Thyroid gland (tissue), 4 donors: ENCODE data around the gene CRACR2B. TPM values are rescaled to one million over a fixed set of nuclear protein-coding genes. Genes with fewer than 3 reads are reported as not detected.

Source experiments
- DNase-seq, 2 donors: peaks; one replicate each; pipeline ENCODE4 v3.0.0-alpha.2; 2019
- H3K27ac ChIP-seq, 3 donors: fragments of 200-600 bp; sonication (generic); 1 replicate in 2 of 3; 2 replicates in 1 of 3; pipeline ENCODE4 v1.5.1; 2016 to 2019; ENCODE audit warnings: mild to moderate bottlenecking in 1 of 3, moderate library complexity in 1 of 3
- H3K27me3 ChIP-seq: fragments of 200-600 bp; sonication (generic); one replicate; pipeline ENCODE4 v1.5.1; 2019
- H3K36me3 ChIP-seq, 2 donors: fragments of 200-600 bp; sonication (generic); one replicate each; pipeline ENCODE4 v1.5.1; 2016 to 2019
- H3K4me1 ChIP-seq, 2 donors: fragments of 200-600 bp; sonication (generic); one replicate each; pipeline ENCODE4 v1.5.1; 2017 to 2019
- H3K4me3 ChIP-seq, 3 donors: fragments of 200-600 bp; sonication (generic); replicated peaks in 1 of 3; 1 replicate in 2 of 3; 2 replicates in 1 of 3; pipeline ENCODE4 v1.5.1; 2016; ENCODE audit warnings: mild to moderate bottlenecking in 1 of 3
- H3K9me3 ChIP-seq: fragments of 200-600 bp; sonication (generic); one replicate; pipeline ENCODE4 v1.5.1; 2017
- POLR2A ChIP-seq, 2 donors: fragments of 450-650 bp; IDR thresholded peaks; one replicate each; pipeline ENCODE4 v1.6.1; 2017; ENCODE audit warnings: antibody characterized with exemption in 2 of 2, mild to moderate bottlenecking in 2 of 2, moderate library complexity in 1 of 2
- WGBS, 2 donors: methylation state at CpG; one replicate each; pipeline ENCODE4 v1.1.5; 2017; 5-methylcytosine and 5-hydroxymethylcytosine counted together
- intact Hi-C: fragments of 100-400 bp; cut with DNase I; formaldehyde crosslinking; loops from one replicate; pipeline ENCODE4 v1.15.1; 2023
- total RNA-seq, 4 donors: library from RNA; depleted of rRNA; stranded (reverse); fragments of >200 nt; gene quantifications; one replicate each; pipeline ENCODE4 v1.2.3, GENCODE V29; 2016
- TF ChIP-seq, protein P1 (sequence below), 6 experiments: fragments of 200-600 bp in 3 of 6; fragments of 450-650 bp in 3 of 6; sonication (generic) in 3 of 6; IDR thresholded peaks; one replicate each; pipeline ENCODE4 v1.5.1; 2016 to 2019; ENCODE audit warnings: antibody characterized with exemption in 6 of 6, mild to moderate bottlenecking in 2 of 6, inconsistent platforms in 1 of 6, moderate library complexity in 1 of 6

Gene CRACR2B
- total RNA-seq, 4 donors from 2014 or later: 4.1 to 21.2 (median 12.3) TPM

GRCh38 chr11:820655-821511 is 6.8 kb upstream of the CRACR2B start:
- Histone ChIP-seq H3K4me1 (peaks cover 21 to 24% of the 10 kb centered on the region in 2 donors), H3K27me3 (no peaks in the 10 kb centered on the region)
- 41 to 60% methylated on average over 8 to 11 of the region's 11 CpGs for WGBS, 2 donors

DNA sequence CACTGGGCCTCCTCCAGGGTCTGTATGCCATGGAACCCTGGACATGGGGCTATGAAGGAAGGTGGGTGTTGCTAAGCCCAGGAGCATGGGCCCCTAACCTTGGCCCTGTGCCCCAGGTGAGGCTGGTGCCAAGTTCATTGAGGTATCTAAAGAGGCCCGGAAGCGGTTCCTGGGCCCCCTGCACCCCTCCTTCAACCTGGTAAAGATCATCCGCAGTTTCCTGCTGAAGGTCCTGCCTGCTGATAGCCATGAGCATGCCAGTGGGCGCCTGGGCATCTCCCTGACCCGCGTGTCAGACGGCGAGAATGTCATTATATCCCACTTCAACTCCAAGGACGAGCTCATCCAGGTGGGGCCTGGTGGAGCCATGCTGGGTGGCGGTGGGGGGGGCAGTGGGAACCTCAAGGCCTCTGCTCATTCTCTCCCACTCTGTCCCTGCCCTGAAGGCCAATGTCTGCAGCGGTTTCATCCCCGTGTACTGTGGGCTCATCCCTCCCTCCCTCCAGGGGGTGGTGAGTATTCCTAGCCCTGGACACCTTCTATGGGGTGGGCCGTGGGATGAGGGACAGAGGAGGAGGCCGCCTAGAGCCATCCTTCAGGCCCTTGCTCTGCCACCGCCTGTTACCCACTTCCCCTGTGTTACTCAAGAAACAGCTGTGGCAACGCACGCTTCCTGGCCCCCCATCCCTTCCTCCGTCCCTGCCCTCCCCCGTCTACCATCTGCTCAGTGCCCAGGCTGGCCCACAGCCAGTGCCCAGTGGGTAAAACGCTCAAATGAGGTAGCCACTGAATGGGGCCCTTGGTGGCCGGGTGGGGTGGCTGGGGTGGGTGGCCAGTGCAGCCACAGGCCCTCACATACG is 6.0 kb upstream of the CRACR2B start:
- peaks cover 25 to 30% of the 10 kb centered on the region in 2 donors for H3K4me1 ChIP-seq
- peaks cover 28 to 36% of the 10 kb centered on the region in 2 donors for H3K36me3 ChIP-seq
- H3K27ac ChIP-seq: peak overlapping the region in 1 of 3 donors; percentile 78
- intact Hi-C loops: loop anchor here (10.0 kb wide), 1 partner anchor 93 kb away; the partner anchor contains the start of gene CHID1
- DNase-seq: no peak
- no peaks in the 10 kb centered on the region for H3K27me3 ChIP-seq
- WGBS, 2 donors: 69 to 82% methylated on average over 14 to 22 of the region's 22 CpGs
- H3K9me3 ChIP-seq: no peaks in the 10 kb centered on the region
- H3K4me3 ChIP-seq: peak overlapping the region in 1 of 3 donors; percentile 89
- TF ChIP-seq, protein P1, sequence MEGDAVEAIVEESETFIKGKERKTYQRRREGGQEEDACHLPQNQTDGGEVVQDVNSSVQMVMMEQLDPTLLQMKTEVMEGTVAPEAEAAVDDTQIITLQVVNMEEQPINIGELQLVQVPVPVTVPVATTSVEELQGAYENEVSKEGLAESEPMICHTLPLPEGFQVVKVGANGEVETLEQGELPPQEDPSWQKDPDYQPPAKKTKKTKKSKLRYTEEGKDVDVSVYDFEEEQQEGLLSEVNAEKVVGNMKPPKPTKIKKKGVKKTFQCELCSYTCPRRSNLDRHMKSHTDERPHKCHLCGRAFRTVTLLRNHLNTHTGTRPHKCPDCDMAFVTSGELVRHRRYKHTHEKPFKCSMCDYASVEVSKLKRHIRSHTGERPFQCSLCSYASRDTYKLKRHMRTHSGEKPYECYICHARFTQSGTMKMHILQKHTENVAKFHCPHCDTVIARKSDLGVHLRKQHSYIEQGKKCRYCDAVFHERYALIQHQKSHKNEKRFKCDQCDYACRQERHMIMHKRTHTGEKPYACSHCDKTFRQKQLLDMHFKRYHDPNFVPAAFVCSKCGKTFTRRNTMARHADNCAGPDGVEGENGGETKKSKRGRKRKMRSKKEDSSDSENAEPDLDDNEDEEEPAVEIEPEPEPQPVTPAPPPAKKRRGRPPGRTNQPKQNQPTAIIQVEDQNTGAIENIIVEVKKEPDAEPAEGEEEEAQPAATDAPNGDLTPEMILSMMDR (IDR thresholded peaks at IDR 0.05): no peak
- no peak for TF ChIP-seq POLR2A (IDR thresholded peaks at IDR 0.05)

More at GRCh38 chr11:820655-821511, 6.8 kb upstream of the CRACR2B start:
- peak; percentile 69 to 81 for DNase-seq
- intact Hi-C loops: loop anchor here (10.0 kb wide), 1 partner anchor 94 kb away; the partner anchor contains the start of gene CHID1
- peak overlapping the region in 2 of 3 donors; percentile 78 to 98 for H3K27ac ChIP-seq
- H3K36me3 ChIP-seq: peaks cover 28 to 36% of the 10 kb centered on the region in 2 donors
- TF ChIP-seq, protein P1 (IDR thresholded peaks at IDR 0.05): no peak
- TF ChIP-seq POLR2A (IDR thresholded peaks at IDR 0.05): no peak
- H3K9me3 ChIP-seq: no peaks in the 10 kb centered on the region
- H3K4me3 ChIP-seq: peak overlapping the region in 2 of 3 donors; percentile 38 to 89

- no peak for TF ChIP-seq POLR2A (IDR thresholded peaks at IDR 0.05)
- TF ChIP-seq, protein P1 (IDR thresholded peaks at IDR 0.05): no peak
- H3K36me3 ChIP-seq: peaks cover 28 to 36% of the 10 kb centered on the region in 2 donors
- no peaks in the 10 kb centered on the region for H3K27me3 ChIP-seq
- intact Hi-C loops: loop anchor here (10.0 kb wide), 1 partner anchor 91 kb away; the partner anchor contains the start of gene CHID1
- 87 to 94% methylated on average over 15 to 37 of the region's 53 CpGs for WGBS, 2 donors
- DNase-seq: no peak
- H3K27ac ChIP-seq: no peak overlapping the region
- H3K9me3 ChIP-seq: no peaks in the 10 kb centered on the region
- H3K4me1 ChIP-seq: peaks cover 36 to 44% of the 10 kb centered on the region in 2 donors
- H3K4me3 ChIP-seq: no peak overlapping the region
Measured at GRCh38 chr11:823441-824291, 4.1 kb upstream of the CRACR2B start.

GRCh38 chr11:824292-824880 is 3.3 kb upstream of the CRACR2B start:
- TF ChIP-seq POLR2A (IDR thresholded peaks at IDR 0.05): no peak
- TF ChIP-seq, protein P1 (IDR thresholded peaks at IDR 0.05): no peak
- Histone ChIP-seq H3K4me3 (no peak overlapping the region), H3K4me1 (peaks cover 41 to 48% of the 10 kb centered on the region in 2 donors), H3K27me3 (no peaks in the 10 kb centered on the region), H3K36me3 (peaks cover 28 to 36% of the 10 kb centered on the region in 2 donors), H3K9me3 (no peaks in the 10 kb centered on the region), H3K27ac (no peak overlapping the region)
- WGBS, 2 donors: 88 to 89% methylated on average over 31 to 36 of the region's 59 CpGs
- intact Hi-C loops: loop anchor here (10.0 kb wide), 1 partner anchor 90 kb away; the partner anchor contains the start of gene CHID1
- DNase-seq: no peak
